Astrocyte of the spinal cord (primary cell): ENCODE data around the gene SLC28A1.
"Not testable (repeated sequence)": the region's sequence is repeated elsewhere in the genome, so short reads cannot be mapped to it uniquely, and the experiment has no call there.

Experiments used
- DNase-seq: peaks from one replicate; pipeline ENCODE4 v3.0.0; 2011; ENCODE audit warnings: low read depth, low spot score
- H3K4me3 ChIP-seq: 2 replicates; pipeline ENCODE4 v1.5.1; 2011; ENCODE audit warnings: low read depth, mild to moderate bottlenecking, low read length, moderate library complexity
- CTCF ChIP-seq: IDR thresholded peaks from 2 replicates; pipeline ENCODE4 v1.5.1; 2012; ENCODE audit warnings: low read depth, mild to moderate bottlenecking, low read length, inconsistent platforms
- in situ Hi-C: cut with HindIII; loops from 2 replicates; pipeline ENCODE4 v1.10.0; 2017; ENCODE audit warnings: low sequenced_read_pairs

The SLC28A1 gene

GRCh38 chr15:84982301-84982920, 97.9 kb downstream of the SLC28A1 start:
- in situ Hi-C loops = no loop called here

DNA sequence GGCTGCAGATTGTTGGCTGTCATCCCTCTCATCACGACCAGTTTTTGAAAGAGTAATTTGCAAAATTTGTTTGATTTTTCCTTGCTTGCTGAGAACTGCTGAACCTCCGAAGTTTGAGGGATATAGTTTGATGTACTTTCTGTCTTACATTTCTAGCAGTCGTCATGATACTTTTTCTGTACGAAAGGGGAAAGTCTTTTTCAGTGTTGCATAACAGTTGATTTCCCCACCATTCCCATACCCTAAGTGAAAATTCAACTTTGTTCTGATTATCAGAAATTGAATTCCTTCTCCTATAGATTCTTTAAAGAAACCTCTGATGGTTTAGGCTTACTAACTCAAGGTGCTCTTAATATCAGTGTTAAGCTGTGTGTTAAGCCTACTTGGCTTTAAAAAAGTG, 98.8 kb downstream of the SLC28A1 start:
- H3K4me3 ChIP-seq = peak overlapping the region; percentile 80
- in situ Hi-C loops = no loop called here
- no peak for DNase-seq
- no peak for TF ChIP-seq CTCF

More at GRCh38 chr15:84982301-84982920, 97.9 kb downstream of the SLC28A1 start:
- no peak for TF ChIP-seq CTCF
- H3K4me3 ChIP-seq = peak overlapping the region; percentile 80
- DNase-seq = no peak

DNA sequence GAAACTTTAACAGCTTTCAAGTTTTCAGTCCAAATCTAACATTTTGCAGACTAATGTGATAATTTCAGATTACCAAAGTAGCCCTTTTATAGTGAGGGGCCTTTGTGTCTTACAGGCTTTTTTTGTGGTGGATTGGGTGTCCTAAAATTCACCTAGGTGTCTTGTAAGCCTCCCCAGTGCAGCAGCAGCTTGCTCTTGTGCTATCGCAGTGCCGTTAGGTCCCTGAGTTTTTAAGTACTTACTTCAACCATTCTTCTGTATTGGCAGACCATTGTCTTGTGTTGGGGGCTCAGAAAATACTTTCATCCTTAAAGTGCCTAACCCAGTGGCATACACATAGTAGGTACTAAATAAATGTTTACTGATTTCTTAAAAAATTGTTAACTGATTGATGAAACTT, 99.2 kb downstream of the SLC28A1 start:
- no peak for DNase-seq
- in situ Hi-C loops = no loop called here
- no peak overlapping the region for H3K4me3 ChIP-seq
- no peak for TF ChIP-seq CTCF

DNA sequence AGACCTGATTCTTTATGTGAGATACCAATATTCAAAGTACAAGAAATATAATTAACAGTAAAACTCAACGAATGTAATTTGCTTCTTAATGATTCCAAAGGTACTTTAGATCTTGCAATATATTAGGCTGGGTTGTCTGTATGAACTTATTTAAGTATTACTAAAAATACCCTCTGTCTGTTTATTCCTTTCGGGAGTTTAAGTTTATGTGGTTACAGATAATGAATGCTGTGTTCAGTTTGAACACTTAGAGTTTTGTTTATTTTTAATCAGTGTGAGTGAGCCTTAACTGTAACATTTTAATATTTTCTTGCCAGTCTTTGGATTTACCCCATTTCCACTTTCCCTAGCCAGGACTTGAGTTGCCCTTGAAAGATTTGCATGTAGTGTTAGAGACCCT, 100.7 kb downstream of the SLC28A1 start:
- no peak for TF ChIP-seq CTCF
- no peak overlapping the region for H3K4me3 ChIP-seq
- in situ Hi-C loops = no loop called here
- DNase-seq = no peak

GRCh38 chr15:84987351-84987750, 102.9 kb downstream of the SLC28A1 start:
- DNase-seq, in situ Hi-C loops, H3K4me3 ChIP-seq: not testable (repeated sequence)

DNA sequence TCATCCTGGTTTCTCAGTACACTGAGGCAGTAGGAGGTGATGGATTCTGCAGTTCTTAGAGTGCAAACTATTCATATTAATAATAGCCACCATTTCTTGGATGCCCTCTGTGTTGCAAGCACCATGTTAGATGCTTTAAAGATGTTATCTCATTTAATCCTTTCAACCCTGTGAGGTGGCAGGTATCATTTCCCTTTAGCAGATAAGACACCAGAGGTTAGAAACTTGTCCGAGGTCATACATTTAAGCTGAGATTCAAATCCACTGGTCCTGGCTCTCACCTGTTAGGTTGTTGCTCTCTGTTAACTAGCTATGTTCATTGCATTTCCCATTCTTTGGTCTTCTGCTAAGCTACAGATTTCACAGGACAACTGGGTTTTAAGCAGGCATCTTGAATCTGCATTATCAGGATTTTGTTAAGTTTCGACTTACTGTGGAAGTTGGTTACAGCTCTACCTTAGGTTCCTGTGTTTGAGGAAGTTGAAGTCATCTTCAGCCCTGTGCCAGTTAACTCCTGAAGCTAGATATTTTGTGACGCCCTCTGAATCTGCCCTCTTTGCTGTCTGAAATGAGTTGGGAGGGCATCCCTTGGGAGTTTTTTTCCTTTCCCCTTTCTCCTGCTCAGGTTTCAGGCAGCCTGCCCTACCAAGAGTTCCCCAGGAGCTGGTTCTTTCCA, 103.6 kb downstream of the SLC28A1 start:
- DNase-seq = no peak
- H3K4me3 ChIP-seq = no peak overlapping the region
- in situ Hi-C loops = no loop called here
- TF ChIP-seq CTCF = no peak

DNA sequence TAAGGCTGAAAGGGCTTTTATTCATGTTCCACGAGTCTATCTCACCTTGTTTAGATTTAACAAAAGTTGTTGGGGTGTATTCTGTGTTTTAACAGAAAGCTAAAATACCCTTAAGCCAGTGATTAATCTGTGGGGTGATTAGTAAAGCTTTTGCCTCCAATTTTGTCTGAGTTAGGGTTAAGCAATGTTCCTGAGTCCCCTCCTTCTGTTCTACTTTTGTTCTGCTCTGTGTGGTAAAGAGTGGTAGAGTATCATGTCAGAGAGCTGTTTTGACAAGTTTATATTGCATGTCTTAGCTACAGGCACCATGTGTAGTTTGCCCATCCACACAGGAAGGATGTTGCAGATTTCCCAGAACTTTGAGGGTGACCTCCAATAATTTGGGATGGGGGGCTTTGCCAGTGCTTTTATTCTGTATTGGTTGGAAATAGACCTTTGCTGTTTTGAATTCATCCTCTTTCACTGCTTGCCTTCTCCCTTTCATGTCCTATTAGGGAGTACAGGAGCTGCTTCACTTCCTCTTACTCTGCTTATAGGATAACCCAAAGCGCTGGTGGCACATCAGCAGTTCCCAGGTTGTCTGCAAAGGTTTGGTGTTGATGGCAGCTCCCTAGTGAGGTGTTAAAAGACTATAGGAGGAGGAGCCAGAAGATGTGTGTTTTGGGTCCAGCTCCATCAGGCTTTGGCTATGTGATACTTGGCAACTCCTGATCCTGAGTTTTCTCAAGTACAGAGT, 104.6 kb downstream of the SLC28A1 start:
- in situ Hi-C loops = no loop called here
- DNase-seq = no peak
- TF ChIP-seq CTCF = no peak
- no peak overlapping the region for H3K4me3 ChIP-seq
